Nephron (organoid): ENCODE results near the gene CCDC32.
"Not testable (repeated sequence)": the region's sequence is repeated elsewhere in the genome, so short reads cannot be mapped to it uniquely, and the experiment has no call there.

Experiments used
- H3K27ac Mint-ChIP-seq, 3 experiments: 2 replicates each; pipeline ENCODE4 v1.8.0; 2020; ENCODE audit warnings: mixed read lengths in 3 of 3, mild to moderate bottlenecking in 2 of 3, moderate library complexity in 1 of 3
- H3K27me3 Mint-ChIP-seq: 2 replicates; pipeline ENCODE4 v1.8.0; 2021; ENCODE audit warnings: low read depth, mild to moderate bottlenecking, moderate library complexity, mixed read lengths
- H3K36me3 Mint-ChIP-seq: 2 replicates; pipeline ENCODE4 v1.8.0; 2020; ENCODE audit warnings: low read depth, mixed read lengths
- H3K4me1 Mint-ChIP-seq: 2 replicates; pipeline ENCODE4 v1.8.0; 2020; ENCODE audit warnings: mixed read lengths
- H3K4me3 Mint-ChIP-seq, 3 experiments: 2 replicates each; pipeline ENCODE4 v1.8.0; 2020; ENCODE audit warnings: mild to moderate bottlenecking in 3 of 3, mixed read lengths in 3 of 3, moderate library complexity in 2 of 3
- H3K9me3 Mint-ChIP-seq: 2 replicates; pipeline ENCODE4 v1.8.0; 2020; ENCODE audit warnings: mixed read lengths
- TF ChIP-seq, protein P1 (sequence below), 3 experiments: fragments of 200-600 bp; sonication (generic); IDR thresholded peaks; one replicate each; pipeline ENCODE4 v1.5.0; 2021; ENCODE audit warnings: antibody characterized with exemption in 3 of 3; ENCODE audit not compliant: unreplicated experiment in 3 of 3

Gene CCDC32

DNA sequence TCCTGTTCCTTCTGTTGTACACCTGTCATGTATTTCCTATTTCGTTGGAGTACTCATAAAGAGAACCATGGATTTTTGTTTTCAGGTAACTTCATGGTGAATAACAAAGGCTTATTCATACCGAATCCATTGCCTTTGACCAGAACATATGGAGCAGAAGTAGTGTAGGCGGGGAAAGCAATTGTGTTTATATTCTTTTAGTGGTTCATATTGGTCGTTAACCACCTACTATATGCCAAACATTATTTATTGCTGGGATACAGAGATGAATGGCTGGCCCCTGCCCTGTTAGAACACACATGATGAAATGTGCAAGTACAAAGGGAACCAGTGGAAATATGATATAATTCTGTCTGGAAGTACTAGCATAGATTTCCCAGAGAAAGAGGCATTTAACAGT, 14.1 kb upstream of the CCDC32 start:
- Mint-ChIP-seq H3K4me3 (no peak overlapping the region), H3K4me1 (peaks cover 1% of the 10 kb centered on the region), H3K27ac (no peak overlapping the region), H3K27me3 (no peaks in the 10 kb centered on the region), H3K36me3 (peaks cover 22% of the 10 kb centered on the region), H3K9me3 (peaks cover 5% of the 10 kb centered on the region)
- TF ChIP-seq, protein P1, sequence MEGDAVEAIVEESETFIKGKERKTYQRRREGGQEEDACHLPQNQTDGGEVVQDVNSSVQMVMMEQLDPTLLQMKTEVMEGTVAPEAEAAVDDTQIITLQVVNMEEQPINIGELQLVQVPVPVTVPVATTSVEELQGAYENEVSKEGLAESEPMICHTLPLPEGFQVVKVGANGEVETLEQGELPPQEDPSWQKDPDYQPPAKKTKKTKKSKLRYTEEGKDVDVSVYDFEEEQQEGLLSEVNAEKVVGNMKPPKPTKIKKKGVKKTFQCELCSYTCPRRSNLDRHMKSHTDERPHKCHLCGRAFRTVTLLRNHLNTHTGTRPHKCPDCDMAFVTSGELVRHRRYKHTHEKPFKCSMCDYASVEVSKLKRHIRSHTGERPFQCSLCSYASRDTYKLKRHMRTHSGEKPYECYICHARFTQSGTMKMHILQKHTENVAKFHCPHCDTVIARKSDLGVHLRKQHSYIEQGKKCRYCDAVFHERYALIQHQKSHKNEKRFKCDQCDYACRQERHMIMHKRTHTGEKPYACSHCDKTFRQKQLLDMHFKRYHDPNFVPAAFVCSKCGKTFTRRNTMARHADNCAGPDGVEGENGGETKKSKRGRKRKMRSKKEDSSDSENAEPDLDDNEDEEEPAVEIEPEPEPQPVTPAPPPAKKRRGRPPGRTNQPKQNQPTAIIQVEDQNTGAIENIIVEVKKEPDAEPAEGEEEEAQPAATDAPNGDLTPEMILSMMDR (IDR thresholded peaks at IDR 0.05; ENCODE audit: unreplicated experiment in 3 of 3), result no peak

DNA sequence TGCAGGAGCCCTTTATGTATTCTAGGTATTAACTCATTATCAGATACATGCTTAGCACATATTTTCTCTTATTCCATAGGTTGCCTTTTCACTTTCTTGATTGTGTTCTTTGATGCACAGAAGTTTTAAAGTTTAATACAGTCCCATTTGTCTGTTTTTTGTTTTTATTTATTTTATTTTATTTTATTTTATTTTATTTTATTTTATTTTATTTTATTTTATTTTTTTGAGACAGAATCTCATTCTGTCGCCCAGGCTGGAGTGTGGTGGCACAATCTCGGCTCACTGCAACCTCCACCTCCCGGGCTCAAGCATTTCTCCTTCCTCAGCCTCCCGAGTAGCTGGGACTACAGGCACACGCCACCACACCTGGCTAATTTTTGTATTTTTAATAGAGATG, 12.1 kb upstream of the CCDC32 start:
- H3K27me3 Mint-ChIP-seq, H3K4me3 Mint-ChIP-seq, H3K27ac Mint-ChIP-seq, H3K9me3 Mint-ChIP-seq, H3K4me1 Mint-ChIP-seq: not testable (repeated sequence)
- H3K36me3 Mint-ChIP-seq, result peaks cover 36% of the 10 kb centered on the region

DNA sequence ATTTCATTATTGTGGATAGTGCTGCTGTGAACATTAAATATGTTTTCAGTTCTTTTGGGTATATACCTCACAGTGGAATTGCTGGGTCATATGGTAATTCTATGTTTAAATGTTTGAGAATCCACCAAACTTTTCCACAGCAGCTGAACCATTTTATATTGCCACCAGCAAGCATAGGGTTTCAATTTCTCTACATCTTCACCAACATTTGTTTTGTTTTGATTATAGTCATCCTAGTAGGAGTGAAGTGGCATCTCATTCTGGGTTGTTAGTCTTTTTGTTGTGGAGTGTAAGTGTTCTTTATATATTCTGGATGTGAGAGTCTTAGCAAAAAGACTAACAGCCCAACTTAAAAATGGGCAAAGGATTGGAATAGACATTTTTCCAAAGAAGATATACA, 10.3 kb upstream of the CCDC32 start:
- no peaks in the 10 kb centered on the region for H3K27me3 Mint-ChIP-seq
- H3K27ac Mint-ChIP-seq, result no peak overlapping the region
- TF ChIP-seq, protein P1 (IDR thresholded peaks at IDR 0.05; ENCODE audit: unreplicated experiment in 3 of 3), result no peak
- no peak overlapping the region for H3K4me3 Mint-ChIP-seq
- peaks cover 5% of the 10 kb centered on the region for H3K9me3 Mint-ChIP-seq
- H3K4me1 Mint-ChIP-seq, result peaks cover 6% of the 10 kb centered on the region
- peaks cover 36% of the 10 kb centered on the region for H3K36me3 Mint-ChIP-seq

DNA sequence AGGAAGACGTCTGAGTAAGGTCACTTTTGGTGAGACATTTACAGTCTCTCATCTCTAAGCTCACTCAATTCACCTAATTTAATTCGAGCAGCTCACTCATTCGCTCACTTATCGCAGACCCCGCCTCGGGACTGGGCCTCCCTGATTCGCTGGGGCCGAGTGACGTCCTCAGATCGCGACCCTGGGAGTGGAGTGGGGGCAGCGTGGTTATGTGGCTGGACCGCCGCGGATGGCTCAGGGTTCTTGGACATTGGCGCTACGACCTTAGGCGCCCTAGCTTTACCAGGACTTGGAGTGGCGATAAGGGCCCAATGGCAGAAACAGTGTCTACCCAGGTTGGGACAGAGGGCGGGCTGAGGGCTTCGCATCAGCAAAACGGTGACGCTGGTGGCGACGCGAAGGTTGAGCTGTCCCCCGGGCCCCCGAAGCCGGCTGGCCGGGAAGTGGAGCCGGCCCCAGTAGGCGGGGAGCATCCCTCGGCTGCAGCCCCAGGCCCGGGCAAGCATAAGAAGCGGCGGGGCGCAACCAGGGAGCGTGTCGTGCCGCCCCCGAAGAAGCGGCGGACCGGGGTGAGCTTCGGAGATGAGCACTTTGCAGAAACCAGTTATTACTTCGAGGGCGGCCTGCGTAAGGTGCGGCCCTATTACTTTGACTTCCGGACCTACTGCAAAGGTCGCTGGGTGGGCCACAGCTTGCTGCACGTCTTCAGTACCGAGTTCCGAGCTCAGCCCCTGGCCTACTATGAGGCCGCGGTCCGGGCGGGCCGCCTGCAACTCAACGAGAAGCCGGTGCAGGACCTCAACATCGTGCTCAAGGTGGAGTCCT, 4.5 kb upstream of the CCDC32 start, which contains the start of gene RPUSD2:
Gene RPUSD2, plus strand, starts transcription at position 171 of the 825 bp plus-strand sequence. Its CDS starts 39 bp downstream, at position 210.
- Mint-ChIP-seq H3K4me1 (peaks cover 32% of the 10 kb centered on the region), H3K9me3 (no peaks in the 10 kb centered on the region), H3K27ac (peak within 1 kb of the TSS; percentile 51 to 86 (median 85)), H3K27me3 (no peaks in the 10 kb centered on the region), H3K4me3 (peak within 1 kb of the TSS; percentile 97 to 99 (median 98)), H3K36me3 (peaks cover 19% of the 10 kb centered on the region)
- TF ChIP-seq, protein P1 (IDR thresholded peaks at IDR 0.05; ENCODE audit: unreplicated experiment in 3 of 3), result no peak

DNA sequence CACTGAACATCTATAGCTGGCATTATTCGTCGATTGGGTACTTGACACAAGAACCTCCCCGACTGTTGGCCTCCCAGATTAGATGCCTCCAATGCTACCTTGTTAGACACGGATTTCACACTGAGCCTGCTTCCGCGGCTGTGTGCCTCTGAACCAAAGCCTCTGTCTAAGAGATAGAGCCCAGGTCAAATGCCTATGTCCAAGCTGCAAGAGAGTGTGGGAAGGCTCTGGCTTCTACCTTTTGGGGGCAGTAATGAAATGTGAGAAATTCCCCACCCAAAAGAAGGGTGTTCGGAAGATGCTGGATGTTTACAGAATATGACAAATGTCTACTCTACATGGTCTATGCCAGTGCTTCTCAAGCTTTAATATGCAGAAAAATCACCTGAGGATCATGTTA, 2.3 kb upstream of the CCDC32 start:
- Mint-ChIP-seq H3K27me3 (no peaks in the 10 kb centered on the region), H3K36me3 (no peaks in the 10 kb centered on the region), H3K4me3 (peak overlapping the region; percentile 65 to 88 (median 79)), H3K27ac (peak overlapping the region in 2 of 3 experiments; percentile 32 to 64), H3K9me3 (no peaks in the 10 kb centered on the region), H3K4me1 (peaks cover 41% of the 10 kb centered on the region)
- TF ChIP-seq, protein P1 (IDR thresholded peaks at IDR 0.05; ENCODE audit: unreplicated experiment in 3 of 3), result peak in 1 of 3 experiments; percentile 14

DNA sequence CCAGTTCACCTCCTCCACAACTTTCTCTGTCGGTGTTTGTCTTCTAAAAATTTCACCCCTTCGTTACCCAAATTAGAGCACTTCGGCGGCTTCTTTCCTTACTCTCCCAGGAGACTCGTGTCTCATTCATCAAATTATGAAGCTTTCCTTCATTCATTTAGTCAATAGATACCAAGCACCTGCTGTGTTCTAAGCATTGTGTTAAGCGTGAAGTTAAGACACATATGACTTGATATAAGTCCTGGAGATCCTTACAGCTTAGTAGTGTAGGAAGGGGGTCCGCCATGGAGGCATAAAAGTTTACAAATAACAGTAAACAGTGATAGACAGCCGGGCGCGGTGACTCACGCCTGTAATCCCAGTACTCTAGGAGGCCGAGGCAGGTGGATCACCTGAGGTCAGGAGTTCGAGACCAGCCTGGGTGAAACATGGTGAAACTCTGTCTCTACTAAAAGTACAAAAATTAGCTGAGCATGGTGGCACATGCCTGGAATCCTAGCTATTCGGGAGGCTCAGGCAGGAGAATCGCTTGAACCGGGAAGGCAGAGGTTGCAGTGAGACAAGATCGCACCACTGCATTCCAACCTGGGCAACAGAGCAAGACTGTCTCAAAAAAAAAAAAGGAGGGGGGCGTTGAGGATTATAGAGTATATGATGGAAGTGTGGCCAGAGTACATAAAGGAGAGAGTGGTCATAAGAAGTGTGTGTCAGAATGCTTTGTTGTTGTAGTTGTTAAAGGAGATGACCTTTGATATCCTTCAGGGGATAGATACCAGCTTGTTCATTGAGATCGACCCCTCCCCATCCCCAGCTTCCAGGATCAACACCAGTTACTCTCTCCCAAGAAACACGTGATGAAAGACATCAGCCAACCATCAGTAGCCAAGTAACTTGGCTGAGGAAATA, 744 bp upstream of the CCDC32 start:
- Mint-ChIP-seq H3K9me3 (no peaks in the 10 kb centered on the region), H3K4me1 (peaks cover 44% of the 10 kb centered on the region), H3K4me3 (peak overlapping the region; percentile 86 to 89 (median 87)), H3K27ac (peak overlapping the region; percentile 54 to 91 (median 83)), H3K27me3 (no peaks in the 10 kb centered on the region), H3K36me3 (peaks cover 7% of the 10 kb centered on the region)
- TF ChIP-seq, protein P1 (IDR thresholded peaks at IDR 0.05; ENCODE audit: unreplicated experiment in 3 of 3), result no peak
